GM06990 (cell line): ENCODE results near the gene FOXP4.

Source experiments
- DNase-seq: peaks from one replicate; pipeline ENCODE4 v3.0.0-alpha.2; 2011; ENCODE audit not compliant: insufficient read length; ENCODE audit errors: extremely low read depth
- H3K27me3 ChIP-seq: replicated peaks from 2 replicates; pipeline ENCODE4 v1.6.0; 2011; ENCODE audit warnings: low read length; ENCODE audit not compliant: control insufficient read depth, insufficient read depth
- H3K36me3 ChIP-seq: 2 replicates; pipeline ENCODE4 v1.5.1; 2011; ENCODE audit warnings: low read length; ENCODE audit not compliant: control insufficient read depth, insufficient read depth
- H3K4me3 ChIP-seq: replicated peaks from 2 replicates; pipeline ENCODE4 v1.5.1; 2011; ENCODE audit warnings: low read depth, mild to moderate bottlenecking, control low read depth, low read length
- CTCF ChIP-seq: IDR thresholded peaks from 2 replicates; pipeline ENCODE4 v1.5.1; 2011; ENCODE audit warnings: low read length, control low read depth, mild to moderate bottlenecking, inconsistent platforms; ENCODE audit not compliant: insufficient read depth, poor library complexity, severe bottlenecking

FOXP4 gene

GRCh38 chr6:41599015-41599851 lies 53.1 kb downstream of the FOXP4 start:
- Histone ChIP-seq H3K4me3 (no peak overlapping the region), H3K27me3 (no peaks in the 10 kb centered on the region), H3K36me3 (peaks cover 22% of the 10 kb centered on the region)
- no peak for TF ChIP-seq CTCF
- DNase-seq: no peak

GRCh38 chr6:41599852-41600445 lies 53.8 kb downstream of the FOXP4 start:
- H3K4me3 ChIP-seq: no peak overlapping the region
- H3K27me3 ChIP-seq: no peaks in the 10 kb centered on the region
- TF ChIP-seq CTCF: no peak
- peaks cover 18% of the 10 kb centered on the region for H3K36me3 ChIP-seq
- no peak for DNase-seq

- Histone ChIP-seq H3K4me3 (no peak overlapping the region), H3K36me3 (peaks cover 18% of the 10 kb centered on the region), H3K27me3 (no peaks in the 10 kb centered on the region)
- no peak for TF ChIP-seq CTCF
- DNase-seq: no peak
These were observed 54.5 kb downstream of the FOXP4 start for GRCh38 chr6:41600499-41601247.

GRCh38 chr6:41601248-41601549 lies 55.0 kb downstream of the FOXP4 start:
- H3K36me3 ChIP-seq: peaks cover 17% of the 10 kb centered on the region
- no peaks in the 10 kb centered on the region for H3K27me3 ChIP-seq
- no peak for DNase-seq
- no peak overlapping the region for H3K4me3 ChIP-seq
- TF ChIP-seq CTCF: no peak

GRCh38 chr6:41602422-41602743 lies 56.2 kb downstream of the FOXP4 start:
- peaks cover 8% of the 10 kb centered on the region for H3K36me3 ChIP-seq
- H3K27me3 ChIP-seq: no peaks in the 10 kb centered on the region
- TF ChIP-seq CTCF: no peak
- H3K4me3 ChIP-seq: no peak overlapping the region
- DNase-seq: no peak
